Measurements from ENCODE around the gene CHAF1A.

Gene CHAF1A

GRCh38 chr19:4358709-4359626 lies 43.5 kb upstream of the CHAF1A start:
- peaks cover 46% of the 10 kb centered on the region for H3K36me3 ChIP-seq (ENCODE audit: control insufficient read depth, low read length)
- no peaks in the 10 kb centered on the region for H4K20me1 ChIP-seq (ENCODE audit: control insufficient read depth, insufficient read depth, low read depth, low read length)

GRCh38 chr19:4359627-4360000 lies 42.8 kb upstream of the CHAF1A start:
- H3F3A ChIP-seq (ENCODE audit: control insufficient read depth, insufficient read depth), result no peaks in the 10 kb centered on the region
- H3K27ac ChIP-seq (ENCODE audit: low read depth, low read length), result no peak overlapping the region
- H3K27me3 ChIP-seq (ENCODE audit: control insufficient read depth, low read length), result no peaks in the 10 kb centered on the region
- H3K4me1 ChIP-seq (ENCODE audit: control insufficient read depth, low read length), result no peaks in the 10 kb centered on the region
- no peaks in the 10 kb centered on the region for H3K9me2 ChIP-seq (replicated peaks; ENCODE audit: control insufficient read depth, low read length)
- peaks cover 49% of the 10 kb centered on the region for H3K36me3 ChIP-seq (ENCODE audit: control insufficient read depth, low read length)
- H3K4me3 ChIP-seq (ENCODE audit: low read length), result no peak overlapping the region
- TF ChIP-seq EZH2phosphoT487 (IDR thresholded peaks at IDR 0.05; ENCODE audit: borderline replicate concordance, low read length) (no peak), CTCF (IDR thresholded peaks at IDR 0.05; ENCODE audit: low read depth, low read length, poor library complexity, severe bottlenecking) (no peak)
- H4K20me1 ChIP-seq (ENCODE audit: control insufficient read depth, insufficient read depth, low read depth, low read length), result no peaks in the 10 kb centered on the region
- no peaks in the 10 kb centered on the region for H3K9me3 ChIP-seq (ENCODE audit: control insufficient read depth, insufficient read depth, low read length)
- H3K4me2 ChIP-seq (ENCODE audit: low read length), result no peak overlapping the region
- H3K79me2 ChIP-seq (ENCODE audit: control insufficient read depth, low read length), result no peaks in the 10 kb centered on the region

More at GRCh38 chr19:4358709-4359626, 43.5 kb upstream of the CHAF1A start:
- no peak overlapping the region for H3K27ac ChIP-seq (ENCODE audit: low read depth, low read length)
- H3K4me1 ChIP-seq (ENCODE audit: control insufficient read depth, low read length), result no peaks in the 10 kb centered on the region
- H3K79me2 ChIP-seq (ENCODE audit: control insufficient read depth, low read length), result no peaks in the 10 kb centered on the region
- TF ChIP-seq EZH2phosphoT487 (IDR thresholded peaks at IDR 0.05; ENCODE audit: borderline replicate concordance, low read length) (no peak), CTCF (IDR thresholded peaks at IDR 0.05; ENCODE audit: low read depth, low read length, poor library complexity, severe bottlenecking) (no peak)
- no peak overlapping the region for H3K4me3 ChIP-seq (ENCODE audit: low read length)
- H3K27me3 ChIP-seq (ENCODE audit: control insufficient read depth, low read length), result no peaks in the 10 kb centered on the region
- H3K9me3 ChIP-seq (ENCODE audit: control insufficient read depth, insufficient read depth, low read length), result no peaks in the 10 kb centered on the region
- no peaks in the 10 kb centered on the region for H3K9me2 ChIP-seq (replicated peaks; ENCODE audit: control insufficient read depth, low read length)
- no peak overlapping the region for H3K4me2 ChIP-seq (ENCODE audit: low read length)
- no peaks in the 10 kb centered on the region for H3F3A ChIP-seq (ENCODE audit: control insufficient read depth, insufficient read depth)

GRCh38 chr19:4360081-4360569 lies 42.3 kb upstream of the CHAF1A start:
- Histone ChIP-seq H3K9me2 (replicated peaks; ENCODE audit: control insufficient read depth, low read length) (no peaks in the 10 kb centered on the region), H3K9me3 (ENCODE audit: control insufficient read depth, insufficient read depth, low read length) (no peaks in the 10 kb centered on the region), H3K4me2 (ENCODE audit: low read length) (no peak overlapping the region), H3K4me1 (ENCODE audit: control insufficient read depth, low read length) (no peaks in the 10 kb centered on the region), H3K27me3 (ENCODE audit: control insufficient read depth, low read length) (no peaks in the 10 kb centered on the region), H3F3A (ENCODE audit: control insufficient read depth, insufficient read depth) (no peaks in the 10 kb centered on the region), H4K20me1 (ENCODE audit: control insufficient read depth, insufficient read depth, low read depth, low read length) (no peaks in the 10 kb centered on the region), H3K36me3 (ENCODE audit: control insufficient read depth, low read length) (peaks cover 52% of the 10 kb centered on the region), H3K27ac (ENCODE audit: low read depth, low read length) (no peak overlapping the region), H3K79me2 (ENCODE audit: control insufficient read depth, low read length) (no peaks in the 10 kb centered on the region), H3K4me3 (ENCODE audit: low read length) (no peak overlapping the region)
- TF ChIP-seq EZH2phosphoT487 (IDR thresholded peaks at IDR 0.05; ENCODE audit: borderline replicate concordance, low read length), result no peak
- no peak for TF ChIP-seq CTCF (IDR thresholded peaks at IDR 0.05; ENCODE audit: low read depth, low read length, poor library complexity, severe bottlenecking)
